IMR-90 (cell line): ENCODE data around the gene MED22. TPM values are rescaled to one million over a fixed set of nuclear protein-coding genes. Genes with fewer than 3 reads are reported as not detected.

Experiments
- ATAC-seq: fragments of 200-7000 bp; cut with Tn5 transposase; 2 replicates; pipeline ENCODE4 v1.9.1; 2020; ENCODE audit warnings: low read depth, mild to moderate bottlenecking, moderate library complexity
- BruUV-seq: library from RNA; stranded (reverse); fragments of 400-500 nt; replicated peaks from 2 replicates; lab custom pipeline; 2021; lab: Mats Ljungman, UMichigan
- CTCF ChIA-PET: fragments of 300-600 bp; formaldehyde crosslinking; extraction: SDS; loops from one replicate; lab custom pipeline; 2021; ENCODE audit warnings: antibody characterized with exemption; lab: Yijun Ruan, JAX
- POLR2A ChIA-PET: fragments of 300-600 bp; sonication (Branson Sonifier 250); formaldehyde crosslinking; loops from one replicate; lab custom pipeline; 2022; ENCODE audit warnings: antibody characterized with exemption; ENCODE audit not compliant: unreplicated experiment; lab: Charles Lee
- DNase-seq: peaks from one replicate; pipeline ENCODE4 v3.0.0; 2013
- H2AFZ ChIP-seq: replicated peaks from 2 replicates; pipeline ENCODE3; 2013; ENCODE audit warnings: low read length, mild to moderate bottlenecking; ENCODE audit not compliant: poor library complexity
- H2AK5ac ChIP-seq: 2 replicates; pipeline ENCODE4 v1.6.1; 2013; ENCODE audit warnings: low read depth, low read length, inconsistent platforms
- H2AK9ac ChIP-seq: replicated peaks from 2 replicates; pipeline ENCODE3; 2013; ENCODE audit warnings: mild to moderate bottlenecking, low read depth, low read length, moderate library complexity; ENCODE audit not compliant: poor library complexity
- H2BK120ac ChIP-seq: 2 replicates; pipeline ENCODE4 v1.6.1; 2013; ENCODE audit warnings: low read depth, low read length, inconsistent platforms
- H2BK15ac ChIP-seq: 3 replicates; pipeline ENCODE4 v1.6.1; 2013; ENCODE audit warnings: low read depth, low read length, inconsistent platforms
- H2BK20ac ChIP-seq: 2 replicates; pipeline ENCODE4 v1.6.1; 2013; ENCODE audit warnings: low read depth, mild to moderate bottlenecking, inconsistent platforms, low read length, moderate library complexity
- H2BK5ac ChIP-seq: 2 replicates; pipeline ENCODE4 v1.6.1; 2013; ENCODE audit warnings: mild to moderate bottlenecking, low read depth, low read length, inconsistent platforms; ENCODE audit not compliant: poor library complexity, severe bottlenecking
- H3K14ac ChIP-seq: replicated peaks from 2 replicates; pipeline ENCODE4 v1.6.1; 2013; ENCODE audit warnings: low read depth, low read length, inconsistent platforms
- H3K18ac ChIP-seq: 2 replicates; pipeline ENCODE4 v1.6.1; 2013; ENCODE audit warnings: low read depth, low read length, control low read depth
- H3K23ac ChIP-seq: 2 replicates; pipeline ENCODE4 v1.6.1; 2013; ENCODE audit warnings: low read depth, low read length, inconsistent platforms
- H3K27ac ChIP-seq: 2 replicates; pipeline ENCODE4 v1.5.1; 2013; ENCODE audit warnings: mild to moderate bottlenecking, control low read depth, low read length; ENCODE audit not compliant: insufficient read depth
- H3K27me3 ChIP-seq: 2 replicates; pipeline ENCODE4 v1.6.1; 2013; ENCODE audit warnings: low read length; ENCODE audit not compliant: control insufficient read depth, insufficient read depth
- H3K36me3 ChIP-seq: 2 replicates; pipeline ENCODE4 v1.6.1; 2013; ENCODE audit warnings: low read length, mixed read lengths; ENCODE audit not compliant: control insufficient read depth, insufficient read depth
- H3K4ac ChIP-seq: 2 replicates; pipeline ENCODE4 v1.6.1; 2013; ENCODE audit warnings: low read depth, low read length, inconsistent platforms
- H3K4me1 ChIP-seq: 2 replicates; pipeline ENCODE4 v1.6.1; 2013; ENCODE audit warnings: low read length, mixed read lengths; ENCODE audit not compliant: control insufficient read depth, insufficient read depth
- H3K4me2 ChIP-seq: 2 replicates; pipeline ENCODE4 v1.6.1; 2013; ENCODE audit warnings: low read depth, mild to moderate bottlenecking, control low read depth, low read length, moderate library complexity
- H3K4me3 ChIP-seq: 2 replicates; pipeline ENCODE4 v1.5.1; 2013; ENCODE audit warnings: low read depth, mild to moderate bottlenecking, control low read depth, low read length, moderate library complexity; ENCODE audit not compliant: insufficient read depth
- H3K56ac ChIP-seq: 2 replicates; pipeline ENCODE4 v1.6.1; 2013; ENCODE audit warnings: low read length, inconsistent platforms; ENCODE audit not compliant: insufficient read depth; ENCODE audit errors: extremely low read depth
- H3K79me1 ChIP-seq, 2 experiments: 2 replicates each; pipeline ENCODE4 v1.6.1; 2013; ENCODE audit warnings: low read length in 2 of 2, inconsistent platforms in 1 of 2, low read depth in 1 of 2
- H3K9ac ChIP-seq: 2 replicates; pipeline ENCODE4 v1.6.1; 2013; ENCODE audit warnings: low read depth, low read length, control low read depth
- H3K9me1 ChIP-seq: 2 replicates; pipeline ENCODE4 v1.6.1; 2013; ENCODE audit warnings: low read length, inconsistent platforms; ENCODE audit not compliant: insufficient read depth
- H3K9me3 ChIP-seq: 2 replicates; pipeline ENCODE4 v1.6.1; 2013; ENCODE audit warnings: low read length; ENCODE audit not compliant: control insufficient read depth, insufficient read depth
- H4K20me1 ChIP-seq: 2 replicates; pipeline ENCODE4 v1.6.1; 2013; ENCODE audit warnings: low read length, inconsistent platforms; ENCODE audit not compliant: insufficient read depth
- H4K5ac ChIP-seq: 2 replicates; pipeline ENCODE4 v1.6.1; 2013; ENCODE audit warnings: mild to moderate bottlenecking, low read depth, low read length, control low read depth
- H4K8ac ChIP-seq, 2 experiments: 2 replicates each; pipeline ENCODE4 v1.6.1; 2013; ENCODE audit warnings: low read depth in 2 of 2, low read length in 2 of 2, control low read depth in 1 of 2, inconsistent platforms in 1 of 2
- H4K91ac ChIP-seq: 2 replicates; pipeline ENCODE4 v1.6.1; 2013; ENCODE audit warnings: low read depth, low read length, inconsistent platforms; ENCODE audit not compliant: insufficient read depth
- CEBPB ChIP-seq: IDR thresholded peaks from 2 replicates; pipeline ENCODE4 v1.6.1; 2012; ENCODE audit warnings: low read depth, low read length, improper control_type of control experiment
- MAZ ChIP-seq: IDR thresholded peaks from 2 replicates; pipeline ENCODE4 v1.6.1; 2012; ENCODE audit warnings: low read depth, mild to moderate bottlenecking, low read length, improper control_type of control experiment, moderate library complexity, borderline replicate concordance
- POLR2A ChIP-seq: IDR thresholded peaks from 2 replicates; pipeline ENCODE4 v1.6.1; 2012; ENCODE audit warnings: mild to moderate bottlenecking, low read depth, low read length
- RAD21 ChIP-seq: IDR thresholded peaks from 2 replicates; pipeline ENCODE4 v1.6.1; 2012; ENCODE audit warnings: low read length, improper control_type of control experiment
- SMC3 ChIP-seq: fragments of 150-350 bp; IDR thresholded peaks from 2 replicates; pipeline ENCODE4 v1.6.1; 2016; ENCODE audit warnings: low read depth, mild to moderate bottlenecking, antibody characterized with exemption, low read length, moderate library complexity
- WGBS, 2 experiments: methylation state at CpG; one replicate each; pipeline versions ENCODE4 v1.1.5 to v1.1.7; 2013; ENCODE audit warnings: missing lambda C conversion rate in 2 of 2; ENCODE audit not compliant: insufficient read length in 1 of 2; ENCODE audit errors: extremely low coverage in 2 of 2; 5-methylcytosine and 5-hydroxymethylcytosine counted together
- dilution Hi-C: fragments of 300-500 bp; cut with HindIII; formaldehyde crosslinking; loops from one replicate; pipeline ENCODE4 v1.14.3; 2018; ENCODE audit warnings: low sequenced_read_pairs; ENCODE audit not compliant: unreplicated experiment
- in situ Hi-C: fragments of 300-500 bp; cut with MboI; formaldehyde crosslinking; loops from 3 replicates; pipeline ENCODE4 v1.14.3; 2019; ENCODE audit warnings: low sequenced_read_pairs, inconsistent platforms, mixed read lengths
- intact Hi-C: fragments of 100-400 bp; cut with micrococcal nuclease; formaldehyde crosslinking; loops from 2 replicates; pipeline ENCODE4 v1.10.0; 2022
- polyA plus RNA-seq, 3 experiments: library from polyadenylated mRNA; depleted of rRNA; stranded (reverse); fragments of >200 nt; gene quantifications; 2 replicates each; pipeline ENCODE4 v1.2.3, GENCODE V29; 2012; ENCODE audit warnings: low replicate concordance in 1 of 3
- total RNA-seq: library from RNA; depleted of rRNA; stranded (reverse); fragments of >200 nt; gene quantifications from 2 replicates; pipeline ENCODE4 v1.2.3, GENCODE V29; 2012
- TF ChIP-seq, protein P1 (sequence below): conservative IDR thresholded peaks from 2 replicates; pipeline ENCODE4 v1.5.1; 2012; ENCODE audit warnings: mild to moderate bottlenecking, low read depth, low read length, improper control_type of control experiment
- TF ChIP-seq, protein P2 (sequence below): fragments of 150-350 bp; IDR thresholded peaks from 2 replicates; pipeline ENCODE4 v1.6.1; 2017; ENCODE audit warnings: mild to moderate bottlenecking, antibody characterized with exemption, low read length, low read depth

MED22 gene
- total and polyA plus RNA-seq, 2 of the 4 experiments (the other 2 are of a cell fraction): 7.9 to 28.3 TPM

DNA sequence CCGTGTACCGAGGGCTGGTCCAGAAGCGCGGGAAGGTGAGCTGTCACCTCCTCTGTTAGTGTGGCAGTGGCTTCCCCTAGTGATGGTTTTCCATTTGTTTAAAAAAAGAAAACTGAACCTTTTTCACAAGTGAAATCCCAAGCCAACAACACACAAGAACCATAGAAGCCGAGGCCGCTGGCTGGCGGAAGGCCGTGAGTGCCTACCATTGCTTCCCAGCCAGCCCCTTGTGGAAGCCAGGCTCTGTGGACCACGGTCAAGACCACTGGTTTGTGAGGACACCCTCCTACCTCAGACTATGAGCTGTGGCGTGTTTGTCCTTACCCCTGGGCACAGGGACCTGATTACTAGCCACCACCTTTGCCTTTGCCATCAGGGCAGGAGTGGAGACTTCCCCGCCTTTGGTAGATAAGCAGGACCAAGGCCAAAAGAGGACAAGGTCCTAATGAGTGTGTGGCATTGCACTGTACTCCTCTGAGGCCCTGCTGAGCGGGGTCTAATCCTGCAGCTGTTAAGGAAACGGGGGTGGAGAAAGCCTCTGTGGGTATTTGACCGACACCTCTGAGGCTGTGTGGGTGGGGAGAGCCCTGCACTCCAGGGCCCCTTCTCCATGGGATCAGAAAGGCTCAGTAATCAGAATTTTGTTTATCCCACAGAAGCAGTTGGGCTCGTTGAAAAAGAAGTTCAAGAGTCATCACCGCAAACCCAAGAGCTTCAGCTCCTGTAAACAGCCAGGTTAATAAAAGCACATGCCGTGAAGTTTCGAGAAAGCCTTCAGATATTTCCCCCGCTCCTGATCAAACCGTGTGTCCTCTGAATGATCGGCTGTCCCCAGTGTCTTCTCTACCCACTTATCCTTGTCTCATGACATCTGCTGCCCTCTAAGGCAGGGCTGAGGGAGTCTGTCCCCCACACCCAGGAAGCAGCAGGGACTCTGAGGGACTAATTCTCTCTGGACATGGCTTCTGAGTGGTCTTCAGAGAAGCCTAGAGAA is 12.8 kb upstream of the MED22 start:
- H2AK9ac ChIP-seq: no peak overlapping the region
- H3K79me1 ChIP-seq: peaks cover 41 to 87% of the 10 kb centered on the region in 2 experiments
- intact Hi-C loops: no loop called here
- H3K36me3 ChIP-seq: peaks cover 53% of the 10 kb centered on the region
- no peaks in the 10 kb centered on the region; the same call in none of the 2 replicates for H3K9me1 ChIP-seq
- TF ChIP-seq RAD21 (no peak), MAZ (no peak), CEBPB (no peak), SMC3 (no peak), POLR2A (no peak)
- TF ChIP-seq, protein P1, sequence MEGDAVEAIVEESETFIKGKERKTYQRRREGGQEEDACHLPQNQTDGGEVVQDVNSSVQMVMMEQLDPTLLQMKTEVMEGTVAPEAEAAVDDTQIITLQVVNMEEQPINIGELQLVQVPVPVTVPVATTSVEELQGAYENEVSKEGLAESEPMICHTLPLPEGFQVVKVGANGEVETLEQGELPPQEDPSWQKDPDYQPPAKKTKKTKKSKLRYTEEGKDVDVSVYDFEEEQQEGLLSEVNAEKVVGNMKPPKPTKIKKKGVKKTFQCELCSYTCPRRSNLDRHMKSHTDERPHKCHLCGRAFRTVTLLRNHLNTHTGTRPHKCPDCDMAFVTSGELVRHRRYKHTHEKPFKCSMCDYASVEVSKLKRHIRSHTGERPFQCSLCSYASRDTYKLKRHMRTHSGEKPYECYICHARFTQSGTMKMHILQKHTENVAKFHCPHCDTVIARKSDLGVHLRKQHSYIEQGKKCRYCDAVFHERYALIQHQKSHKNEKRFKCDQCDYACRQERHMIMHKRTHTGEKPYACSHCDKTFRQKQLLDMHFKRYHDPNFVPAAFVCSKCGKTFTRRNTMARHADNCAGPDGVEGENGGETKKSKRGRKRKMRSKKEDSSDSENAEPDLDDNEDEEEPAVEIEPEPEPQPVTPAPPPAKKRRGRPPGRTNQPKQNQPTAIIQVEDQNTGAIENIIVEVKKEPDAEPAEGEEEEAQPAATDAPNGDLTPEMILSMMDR: no peak
- TF ChIP-seq, protein P2, sequence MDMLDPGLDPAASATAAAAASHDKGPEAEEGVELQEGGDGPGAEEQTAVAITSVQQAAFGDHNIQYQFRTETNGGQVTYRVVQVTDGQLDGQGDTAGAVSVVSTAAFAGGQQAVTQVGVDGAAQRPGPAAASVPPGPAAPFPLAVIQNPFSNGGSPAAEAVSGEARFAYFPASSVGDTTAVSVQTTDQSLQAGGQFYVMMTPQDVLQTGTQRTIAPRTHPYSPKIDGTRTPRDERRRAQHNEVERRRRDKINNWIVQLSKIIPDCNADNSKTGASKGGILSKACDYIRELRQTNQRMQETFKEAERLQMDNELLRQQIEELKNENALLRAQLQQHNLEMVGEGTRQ: no peak
- dilution Hi-C loops: no loop called here
- H3K9ac ChIP-seq: no peak overlapping the region
- WGBS, 2 experiments: 85% methylated on average over 4 of the region's 21 CpGs; no CpG with 5 or more reads in 1 of the 2 experiments
- H3K56ac ChIP-seq: no peak overlapping the region
- H3K4me1 ChIP-seq: peaks cover 10% of the 10 kb centered on the region; the same call in 1 of the 2 replicates
- H4K20me1 ChIP-seq: peaks cover 67% of the 10 kb centered on the region
- in situ Hi-C loops: no loop called here
- no peak overlapping the region for H3K4me3 ChIP-seq
- no peak overlapping the region for H2AFZ ChIP-seq
- H2BK15ac ChIP-seq: no peak overlapping the region
- H3K4ac ChIP-seq: no peak overlapping the region
- ChIA-PET CTCF (no interaction called here), POLR2A (no interaction called here)
- no peak overlapping the region for H2BK120ac ChIP-seq
- H3K14ac ChIP-seq: no peak overlapping the region
- ATAC-seq (no peak), DNase-seq (no peak)
- H4K8ac ChIP-seq: no peak overlapping the region
- no peak overlapping the region for H4K5ac ChIP-seq
- H3K23ac ChIP-seq: no peak overlapping the region; the same call in 1 of the 2 replicates
- no peaks in the 10 kb centered on the region for H3K9me3 ChIP-seq
- no peak overlapping the region for H4K91ac ChIP-seq
- no TSS peak for BruUV-seq
- H3K18ac ChIP-seq: no peak overlapping the region
- no peaks in the 10 kb centered on the region for H3K27me3 ChIP-seq
- no peak overlapping the region for H2BK5ac ChIP-seq
- no peak overlapping the region for H3K27ac ChIP-seq
- no peak overlapping the region for H3K4me2 ChIP-seq
- H2BK20ac ChIP-seq: no peak overlapping the region
- H2AK5ac ChIP-seq: no peak overlapping the region
